SU-DHL-6 (cell line): Measurements from ENCODE around the gene ATP4A.

ENCODE experiments used
- EZH2phosphoT487 ChIP-seq: fragments of 200-600 bp; sonication (generic), shearing (Covaris generic); conservative IDR thresholded peaks from 2 replicates; pipeline ENCODE4 v1.6.1; 2018; ENCODE audit warnings: mild to moderate bottlenecking, antibody characterized with exemption, low read length, moderate library complexity, mixed read lengths
- TF ChIP-seq, protein P1 (sequence below): fragments of 200-600 bp; sonication (generic); IDR thresholded peaks from one replicate; pipeline ENCODE4 v1.5.1; 2017; ENCODE audit warnings: antibody characterized with exemption, mild to moderate bottlenecking, low read length, moderate library complexity; ENCODE audit not compliant: insufficient read depth, poor library complexity, severe bottlenecking

DNA sequence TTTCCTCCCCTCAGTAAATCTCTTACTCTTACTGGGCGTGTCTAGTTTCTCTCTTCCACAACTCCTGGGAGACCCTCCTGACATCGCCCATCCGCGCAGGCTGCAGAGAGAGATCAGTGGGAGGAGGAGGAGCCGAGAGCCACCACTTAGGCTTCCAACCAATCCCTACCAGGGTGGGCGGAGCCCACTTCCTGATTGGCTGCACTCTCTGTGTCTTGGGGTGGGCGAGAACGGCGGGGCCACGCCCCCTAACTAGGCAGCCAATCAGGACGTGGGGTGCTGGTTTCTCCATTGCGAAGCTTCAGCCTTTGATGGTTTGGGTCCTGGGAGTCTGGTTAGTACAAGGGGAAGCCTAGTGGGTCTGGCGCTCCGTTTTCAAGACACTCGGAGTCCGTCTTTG lies 22.4 kb upstream of the ATP4A start, which contains the start of gene PMIS2:
- TF ChIP-seq, protein P1, sequence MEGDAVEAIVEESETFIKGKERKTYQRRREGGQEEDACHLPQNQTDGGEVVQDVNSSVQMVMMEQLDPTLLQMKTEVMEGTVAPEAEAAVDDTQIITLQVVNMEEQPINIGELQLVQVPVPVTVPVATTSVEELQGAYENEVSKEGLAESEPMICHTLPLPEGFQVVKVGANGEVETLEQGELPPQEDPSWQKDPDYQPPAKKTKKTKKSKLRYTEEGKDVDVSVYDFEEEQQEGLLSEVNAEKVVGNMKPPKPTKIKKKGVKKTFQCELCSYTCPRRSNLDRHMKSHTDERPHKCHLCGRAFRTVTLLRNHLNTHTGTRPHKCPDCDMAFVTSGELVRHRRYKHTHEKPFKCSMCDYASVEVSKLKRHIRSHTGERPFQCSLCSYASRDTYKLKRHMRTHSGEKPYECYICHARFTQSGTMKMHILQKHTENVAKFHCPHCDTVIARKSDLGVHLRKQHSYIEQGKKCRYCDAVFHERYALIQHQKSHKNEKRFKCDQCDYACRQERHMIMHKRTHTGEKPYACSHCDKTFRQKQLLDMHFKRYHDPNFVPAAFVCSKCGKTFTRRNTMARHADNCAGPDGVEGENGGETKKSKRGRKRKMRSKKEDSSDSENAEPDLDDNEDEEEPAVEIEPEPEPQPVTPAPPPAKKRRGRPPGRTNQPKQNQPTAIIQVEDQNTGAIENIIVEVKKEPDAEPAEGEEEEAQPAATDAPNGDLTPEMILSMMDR = no peak
- TF ChIP-seq EZH2phosphoT487 = no peak
